ENCODE data around the gene ACBD7.

GRCh38 chr10:15068802-15069201 lies 19.8 kb downstream of the ACBD7 start:
- TF ChIP-seq POLR2A (IDR thresholded peaks at IDR 0.05): no peak
- no peak for TF ChIP-seq CTCF (IDR thresholded peaks at IDR 0.05)
- TF ChIP-seq POLR2AphosphoS5 (IDR thresholded peaks at IDR 0.05; ENCODE audit: insufficient read depth in 1 of 2, low read depth in 1 of 2): no peak

All from vagina (tissue), 2 donors.